Stimulated activated CD8-positive, alpha-beta memory T cell treated with anti-CD3 and anti-CD28 coated beads, Interleukin-2, amount 100 ng/mL, for 1 hour (primary cell): ENCODE results near the gene BANP.
"Not testable (repeated sequence)": the region's sequence is repeated elsewhere in the genome, so short reads cannot be mapped to it uniquely, and the experiment has no call there.

ENCODE experiments used
- DNase-seq, 2 donors: peaks; one replicate each; pipeline ENCODE4 v3.0.0-alpha.2; 2020; ENCODE audit warnings: low read depth in 2 of 2

Gene BANP

GRCh38 chr16:88033003-88033740 is 81.9 kb downstream of the BANP start:
- DNase-seq = not testable (repeated sequence)

DNA sequence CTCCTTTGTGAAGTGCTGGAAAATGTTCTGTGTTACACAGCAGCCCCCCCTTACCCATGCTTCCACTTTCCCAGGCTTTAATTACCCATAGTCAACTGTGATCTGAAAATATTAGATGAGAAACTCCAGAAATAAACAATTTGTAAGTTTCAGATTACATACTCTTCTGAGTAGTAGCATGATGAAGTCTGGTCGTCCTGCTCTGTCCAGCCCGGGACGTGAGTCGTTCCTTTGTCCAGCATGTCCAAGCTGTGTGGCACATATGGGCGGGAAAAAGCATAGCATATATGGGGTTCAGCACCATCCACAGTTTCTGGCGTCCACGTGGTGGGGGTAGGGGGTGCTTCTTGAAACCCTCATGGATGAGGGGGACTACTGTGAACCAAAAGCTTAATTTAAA is 83.5 kb downstream of the BANP start:
- no peak for DNase-seq

GRCh38 chr16:88035292-88035691 is 84.1 kb downstream of the BANP start:
- DNase-seq = no peak

GRCh38 chr16:88035884-88036639 is 84.8 kb downstream of the BANP start:
- not testable (repeated sequence) for DNase-seq

GRCh38 chr16:88036640-88036996 is 85.4 kb downstream of the BANP start:
- DNase-seq = not testable (repeated sequence)

DNA sequence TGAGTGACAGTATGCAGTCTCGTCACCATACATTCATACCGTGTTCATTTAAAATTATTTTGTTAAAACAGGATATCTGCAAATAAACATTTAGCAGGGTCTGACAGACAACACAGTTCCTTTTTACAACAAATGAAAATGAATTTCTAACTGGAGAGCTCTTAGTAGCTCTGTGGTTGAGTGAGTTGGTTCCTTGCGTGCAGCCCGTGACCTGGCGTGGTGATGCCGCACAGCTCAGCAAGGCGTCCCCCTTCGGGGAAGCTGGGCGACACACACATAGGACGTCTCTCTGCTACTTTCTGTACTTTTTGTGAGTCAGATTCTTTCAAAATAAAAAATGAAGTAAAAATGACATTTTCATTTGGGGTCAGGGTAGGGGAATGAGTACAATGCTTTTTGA is 86.1 kb downstream of the BANP start:
- DNase-seq = not testable (repeated sequence)

- not testable (repeated sequence) for DNase-seq
Measured at GRCh38 chr16:88037876-88038525, 86.8 kb downstream of the BANP start.

DNA sequence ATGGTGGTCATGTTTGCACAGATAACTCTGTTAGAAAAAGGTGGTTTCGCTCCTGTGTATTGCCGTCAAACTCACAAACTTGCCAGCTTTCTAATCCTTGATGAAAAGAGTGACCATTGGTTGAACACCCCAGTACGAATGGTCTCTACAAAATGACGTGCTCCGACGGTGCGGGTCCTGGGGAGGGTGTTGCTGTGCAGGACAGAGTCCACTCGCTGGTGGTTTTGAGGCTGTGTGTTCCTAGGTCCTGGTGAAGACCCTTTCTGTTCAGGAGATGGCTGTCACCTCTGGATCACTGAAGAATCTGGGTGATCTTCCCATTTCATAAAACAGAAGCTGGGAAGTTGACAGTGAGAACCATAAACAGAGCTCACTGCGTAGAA is 87.3 kb downstream of the BANP start:
- not testable (repeated sequence) for DNase-seq

DNA sequence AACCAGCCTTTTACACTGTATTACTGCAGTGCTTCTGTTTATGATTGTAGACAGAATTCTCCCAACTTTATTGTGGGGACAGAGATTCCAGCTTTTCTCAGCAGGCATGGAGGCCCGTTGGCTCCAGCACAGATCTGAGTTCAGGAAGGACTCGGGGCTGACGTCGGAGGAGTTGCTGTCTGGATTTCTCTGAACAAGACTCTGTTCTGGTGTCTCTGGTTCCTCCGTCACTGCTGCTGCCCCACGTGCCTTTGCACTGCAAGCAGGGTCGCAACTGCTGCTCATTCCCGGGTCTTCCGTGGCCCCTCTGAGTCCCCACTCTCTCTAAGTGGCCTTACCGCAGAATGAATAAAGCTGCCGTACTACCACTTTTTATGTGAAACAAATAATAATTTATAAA is 88.4 kb downstream of the BANP start:
- no peak for DNase-seq

DNA sequence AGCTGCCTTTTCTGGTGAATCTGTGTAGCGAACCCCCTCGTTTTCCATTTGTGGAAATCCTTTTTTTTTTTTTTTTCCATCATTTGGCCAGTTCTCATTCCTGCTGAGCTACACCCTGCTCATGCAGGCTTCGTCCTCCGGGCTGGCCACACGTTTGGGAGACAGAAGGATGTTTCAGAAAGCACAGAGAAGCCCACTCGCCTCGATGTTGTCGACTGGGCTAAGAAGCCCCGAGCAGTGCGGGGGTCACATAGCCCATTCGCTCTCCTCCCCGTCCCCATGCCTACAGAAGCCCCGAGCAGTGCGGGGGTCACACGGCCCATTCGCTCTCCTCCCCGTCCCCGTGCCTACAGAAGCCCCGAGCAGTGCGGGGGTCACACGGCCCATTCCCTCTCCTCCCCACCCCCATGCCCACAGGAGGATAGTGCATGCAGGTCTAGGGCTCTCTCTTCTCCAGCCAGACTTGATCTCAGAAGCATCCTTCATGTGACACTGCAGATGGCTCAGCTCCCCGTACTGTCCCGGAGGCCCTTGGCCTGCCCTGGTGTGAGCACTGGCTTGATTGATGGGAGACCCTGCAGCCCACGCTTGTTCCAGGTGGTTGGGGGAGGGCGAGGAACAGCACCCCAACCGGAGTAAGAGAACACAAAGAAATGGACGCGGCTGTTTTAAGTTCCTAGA is 89.1 kb downstream of the BANP start:
- DNase-seq = not testable (repeated sequence)

DNA sequence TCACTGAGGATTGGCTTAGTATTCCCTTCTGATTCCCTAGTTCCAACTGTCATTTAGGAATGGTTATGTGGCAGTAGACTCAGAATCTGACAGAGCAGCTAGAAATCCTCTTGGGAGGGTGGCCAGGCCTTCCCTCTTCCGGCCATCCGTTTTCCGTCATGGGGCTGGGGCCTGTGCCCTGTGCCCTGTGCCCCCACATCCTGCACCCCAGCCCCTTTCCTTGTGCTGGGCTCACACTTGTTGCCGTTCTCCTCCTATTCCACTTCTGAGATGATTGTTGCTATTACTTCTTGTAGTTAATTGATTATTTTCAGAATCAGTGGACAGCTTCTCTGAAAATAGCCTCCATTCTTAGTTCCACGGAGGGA is 89.6 kb downstream of the BANP start:
- not testable (repeated sequence) for DNase-seq

- DNase-seq = not testable (repeated sequence)
Measured at GRCh38 chr16:88041506-88041905, 90.3 kb downstream of the BANP start.

- not testable (repeated sequence) for DNase-seq
Measured at GRCh38 chr16:88041986-88042562, 90.8 kb downstream of the BANP start.

GRCh38 chr16:88043208-88043910 is 92.1 kb downstream of the BANP start:
- not testable (repeated sequence) for DNase-seq

DNA sequence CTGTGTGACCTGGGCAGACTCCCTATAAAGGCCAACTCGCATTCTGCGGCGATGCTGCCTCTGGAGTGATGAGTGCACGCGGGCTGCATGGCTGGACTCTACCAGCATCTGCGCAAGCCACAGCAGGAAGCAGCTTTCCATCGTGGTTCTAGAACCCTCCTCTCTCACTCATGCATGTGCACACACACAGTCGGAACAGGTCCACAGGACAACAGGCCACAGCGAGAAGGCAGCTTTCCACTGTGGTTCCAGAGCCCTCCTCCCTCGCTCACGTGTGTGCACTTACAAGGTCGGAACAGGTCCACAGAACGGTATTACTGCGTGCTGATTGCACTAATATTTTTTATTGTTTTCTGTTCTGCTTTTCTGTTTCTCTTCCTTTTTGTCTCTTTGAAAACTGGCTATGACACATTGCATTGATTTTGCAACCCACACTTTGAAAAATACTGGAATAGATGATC is 92.9 kb downstream of the BANP start:
- not testable (repeated sequence) for DNase-seq

- not testable (repeated sequence) for DNase-seq
Measured at GRCh38 chr16:88045361-88045760, 94.1 kb downstream of the BANP start.

DNA sequence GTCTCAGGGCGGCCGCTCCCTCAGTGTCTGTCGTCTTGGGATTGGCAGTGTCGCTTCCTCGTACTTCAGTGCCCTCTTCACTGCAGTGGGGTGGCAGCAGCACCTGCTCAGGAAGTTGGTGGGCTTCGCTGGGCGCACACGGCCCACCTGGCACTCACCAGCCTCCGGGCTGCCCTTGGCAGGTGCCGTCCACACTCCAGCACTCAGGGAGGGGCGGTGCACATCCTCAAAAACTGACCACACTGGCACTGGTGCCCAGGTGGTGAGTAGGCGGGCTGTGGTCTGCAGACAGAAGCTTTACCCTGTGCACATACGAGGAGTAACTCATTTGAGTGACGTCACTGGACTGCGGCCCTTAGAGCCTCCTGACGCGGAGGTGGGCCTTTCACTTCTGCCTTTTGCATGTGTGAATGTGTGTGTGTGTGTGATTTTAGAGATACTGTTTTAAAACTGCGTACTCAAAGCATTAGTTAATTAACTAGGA is 94.6 kb downstream of the BANP start:
- DNase-seq = no peak

GRCh38 chr16:88047462-88047861 is 96.2 kb downstream of the BANP start:
- DNase-seq = no peak

DNA sequence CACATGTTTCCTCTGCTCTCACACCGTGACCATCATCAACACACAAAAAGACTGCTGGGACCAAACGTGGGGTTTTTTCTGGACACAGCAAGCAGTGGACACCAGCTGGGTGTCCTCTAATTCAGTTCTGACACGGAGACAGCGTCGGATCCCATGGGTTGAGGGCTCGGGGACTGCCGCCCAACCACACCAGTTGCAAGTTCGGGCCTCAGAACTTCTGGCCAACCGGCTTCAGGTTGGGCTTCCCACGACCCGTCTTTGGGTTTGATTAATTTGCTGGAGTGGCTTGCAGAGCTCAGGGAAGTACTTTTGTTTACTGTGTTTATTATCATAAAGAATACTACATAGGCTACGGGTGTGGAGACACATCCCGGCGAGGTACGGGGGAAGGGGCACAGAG is 97.8 kb downstream of the BANP start:
- DNase-seq = no peak

DNA sequence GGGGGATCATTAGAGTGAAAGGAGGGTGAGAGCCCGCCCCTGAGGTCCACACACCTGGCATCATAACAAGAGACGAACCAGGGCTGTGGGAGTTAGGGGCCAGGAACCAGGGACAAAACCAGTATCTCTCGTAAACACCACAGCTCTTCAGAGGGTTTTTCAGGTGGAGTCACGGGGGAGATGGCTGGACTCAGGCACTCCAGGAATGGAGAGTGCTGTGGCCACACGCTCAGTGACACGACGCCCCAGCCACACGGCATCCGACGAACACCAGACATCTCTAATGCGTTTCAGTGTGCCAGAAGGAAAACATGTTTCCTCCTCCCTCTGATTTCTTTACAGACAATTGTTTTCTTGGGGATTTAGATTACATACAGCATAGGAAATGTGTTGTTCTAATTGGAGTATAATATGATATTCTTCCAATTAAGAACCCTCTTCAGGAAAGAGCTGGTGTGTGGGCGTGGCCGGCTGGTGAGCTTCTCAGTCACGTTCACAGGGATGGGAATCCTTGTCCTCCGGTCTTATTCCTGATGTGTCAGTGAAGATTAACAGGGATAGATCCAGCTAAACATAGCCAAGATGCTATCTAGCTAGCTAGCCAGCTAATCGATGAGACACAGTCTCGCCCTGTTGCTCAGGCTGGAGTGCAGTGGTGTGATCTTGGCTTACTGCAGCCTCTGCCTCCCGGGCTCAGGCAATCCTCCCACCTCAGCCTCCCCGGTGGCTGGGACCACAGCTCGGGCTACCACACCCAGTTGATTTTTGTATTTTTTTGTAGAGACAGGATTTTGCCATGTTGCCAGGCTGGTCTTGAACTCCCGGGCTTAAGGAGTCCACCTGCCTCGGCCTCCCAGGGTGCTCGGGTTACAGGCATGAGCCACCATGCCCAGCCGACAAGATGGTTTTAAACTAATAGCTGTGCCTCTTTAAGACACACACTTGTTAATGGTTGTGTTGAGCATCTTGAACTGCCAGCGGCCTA is 98.6 kb downstream of the BANP start:
- no peak for DNase-seq
